ENCODE data around the gene RUNX1.
"Not testable (repeated sequence)": the region's sequence is repeated elsewhere in the genome, so short reads cannot be mapped to it uniquely, and the experiment has no call there.

Gene RUNX1

DNA sequence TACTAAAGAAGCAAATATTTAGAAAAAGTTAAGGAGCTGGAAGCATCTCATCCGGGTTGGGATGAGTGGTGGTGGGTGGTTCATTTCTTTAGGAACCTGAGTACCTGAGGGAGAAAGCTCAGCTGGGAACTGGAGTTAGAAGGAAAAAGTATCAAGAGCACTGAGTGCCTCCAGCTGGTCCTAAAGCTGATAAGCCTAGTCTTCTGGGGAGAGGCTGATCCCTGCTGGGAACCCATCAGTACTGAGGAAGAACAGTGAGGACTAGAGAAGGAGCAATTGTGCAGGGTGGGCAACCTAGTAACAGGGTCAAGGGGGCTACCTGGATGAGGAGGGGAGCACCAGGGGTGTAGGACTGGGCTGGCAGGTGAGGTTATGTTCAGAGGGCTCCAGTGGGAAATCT is 89.5 kb downstream of the RUNX1 start:
- Histone ChIP-seq H3K27me3 (ENCODE audit: insufficient read depth, low read length) (no peaks in the 10 kb centered on the region), H3K9me3 (ENCODE audit: insufficient read depth, low read depth, low read length) (no peaks in the 10 kb centered on the region), H3K4me3 (ENCODE audit: low read length) (no peak overlapping the region), H3K9ac (ENCODE audit: low read depth, low read length) (no peak overlapping the region), H3K27ac (ENCODE audit: low read length) (no peak overlapping the region), H3K36me3 (ENCODE audit: insufficient read depth, low read depth, low read length) (no peaks in the 10 kb centered on the region), H3K4me1 (ENCODE audit: insufficient read depth, low read length) (peaks cover 6% of the 10 kb centered on the region; the same call in 1 of the 2 replicates)

DNA sequence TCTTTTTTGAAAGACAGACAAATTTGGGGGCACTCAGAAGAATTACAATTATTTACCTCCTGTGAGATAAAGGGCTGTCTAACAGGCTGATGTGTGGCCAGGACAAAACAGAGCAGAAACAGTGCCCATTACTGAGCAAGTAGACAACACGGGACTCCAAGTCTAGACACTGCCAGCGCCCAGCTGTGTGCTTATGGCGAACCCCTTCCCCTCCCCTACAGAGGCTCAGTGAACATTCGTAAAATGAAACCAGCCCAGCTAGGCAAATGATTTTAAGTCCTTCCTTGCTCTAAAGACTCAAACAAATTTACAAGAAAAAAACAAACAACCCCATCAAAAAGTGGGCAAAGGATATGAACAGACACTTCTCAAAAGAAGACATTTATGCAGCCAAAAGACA is 91.1 kb downstream of the RUNX1 start:
- no peak overlapping the region for H3K9ac ChIP-seq (ENCODE audit: low read depth, low read length)
- peaks cover 6% of the 10 kb centered on the region; the same call in 1 of the 2 replicates for H3K4me1 ChIP-seq (ENCODE audit: insufficient read depth, low read length)
- H3K27me3 ChIP-seq (ENCODE audit: insufficient read depth, low read length), result no peaks in the 10 kb centered on the region
- H3K27ac ChIP-seq (ENCODE audit: low read length), result no peak overlapping the region
- H3K36me3 ChIP-seq (ENCODE audit: insufficient read depth, low read depth, low read length), result no peaks in the 10 kb centered on the region
- H3K9me3 ChIP-seq (ENCODE audit: insufficient read depth, low read depth, low read length), result no peaks in the 10 kb centered on the region
- no peak overlapping the region for H3K4me3 ChIP-seq (ENCODE audit: low read length)

DNA sequence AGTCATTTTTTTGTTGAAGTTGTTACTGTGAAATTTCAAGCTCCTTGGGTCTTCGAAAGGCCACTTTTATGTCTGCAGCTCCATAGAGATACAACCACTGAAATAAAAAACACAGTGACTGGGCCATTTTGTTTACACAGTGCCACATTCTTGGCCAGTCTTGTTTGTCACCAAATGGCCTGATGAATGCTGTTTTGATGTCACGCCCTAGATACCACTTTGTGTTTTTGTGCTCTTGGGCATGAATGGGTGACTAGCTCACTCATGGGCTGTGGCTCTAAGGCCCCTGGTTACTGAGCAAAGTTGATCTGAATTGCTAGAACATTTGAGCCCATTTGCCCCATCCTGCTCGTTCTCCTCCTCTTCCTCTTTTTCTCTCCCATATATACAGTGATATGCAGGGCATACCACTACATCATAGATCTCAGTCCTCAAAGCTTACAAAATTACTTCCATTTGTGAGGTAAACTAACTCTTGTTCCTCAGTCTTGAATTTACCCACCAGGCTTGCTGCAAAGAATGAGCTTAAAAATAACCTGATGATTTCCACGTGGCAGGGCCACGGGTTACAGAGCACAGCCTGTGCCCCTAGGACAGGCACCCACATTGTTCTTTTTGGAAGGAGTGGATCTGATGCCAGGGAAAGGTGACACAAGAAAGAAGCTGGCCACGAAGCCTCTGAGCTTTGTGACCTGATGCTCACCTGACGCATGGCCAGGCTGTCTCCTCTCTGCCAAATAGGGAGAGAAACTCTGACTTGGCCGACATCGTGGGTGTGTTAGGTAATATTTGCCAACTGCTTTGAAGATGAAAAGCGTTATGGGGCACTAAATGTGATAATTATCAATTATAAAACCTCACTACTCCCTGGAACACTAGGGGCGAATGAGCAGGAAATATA is 92.4 kb downstream of the RUNX1 start:
- no peaks in the 10 kb centered on the region for H3K9me3 ChIP-seq (ENCODE audit: insufficient read depth, low read depth, low read length)
- peaks cover 13% of the 10 kb centered on the region; the same call in 1 of the 2 replicates for H3K4me1 ChIP-seq (ENCODE audit: insufficient read depth, low read length)
- no peak overlapping the region for H3K4me3 ChIP-seq (ENCODE audit: low read length)
- H3K9ac ChIP-seq (ENCODE audit: low read depth, low read length), result no peak overlapping the region
- H3K27me3 ChIP-seq (ENCODE audit: insufficient read depth, low read length), result no peaks in the 10 kb centered on the region
- no peak overlapping the region for H3K27ac ChIP-seq (ENCODE audit: low read length)
- no peaks in the 10 kb centered on the region for H3K36me3 ChIP-seq (ENCODE audit: insufficient read depth, low read depth, low read length)

DNA sequence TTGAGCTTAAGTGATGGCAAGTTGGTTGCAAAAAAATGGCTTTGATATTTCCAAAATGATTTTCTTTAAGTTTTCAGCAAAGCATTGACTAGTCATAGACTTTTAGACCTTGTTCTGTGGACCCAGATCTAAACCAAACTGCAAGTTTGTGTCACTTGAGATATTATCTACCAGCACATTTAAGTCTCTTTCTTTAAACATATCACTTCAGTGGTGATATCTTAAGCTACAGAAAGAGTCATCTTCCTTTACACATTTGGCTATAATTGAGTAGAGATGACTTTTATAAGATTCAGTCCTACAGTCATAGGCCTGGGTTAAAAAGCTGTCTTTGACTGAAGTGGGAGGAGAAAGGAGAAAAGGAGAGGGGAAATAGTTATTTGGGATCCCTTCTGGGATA is 95.2 kb downstream of the RUNX1 start:
- Histone ChIP-seq H3K4me1 (ENCODE audit: insufficient read depth, low read length) (peaks cover 7% of the 10 kb centered on the region; the same call in 1 of the 2 replicates), H3K4me3 (ENCODE audit: low read length) (no peak overlapping the region), H3K27me3 (ENCODE audit: insufficient read depth, low read length) (no peaks in the 10 kb centered on the region), H3K9me3 (ENCODE audit: insufficient read depth, low read depth, low read length) (no peaks in the 10 kb centered on the region), H3K27ac (ENCODE audit: low read length) (no peak overlapping the region), H3K9ac (ENCODE audit: low read depth, low read length) (no peak overlapping the region), H3K36me3 (ENCODE audit: insufficient read depth, low read depth, low read length) (no peaks in the 10 kb centered on the region)

DNA sequence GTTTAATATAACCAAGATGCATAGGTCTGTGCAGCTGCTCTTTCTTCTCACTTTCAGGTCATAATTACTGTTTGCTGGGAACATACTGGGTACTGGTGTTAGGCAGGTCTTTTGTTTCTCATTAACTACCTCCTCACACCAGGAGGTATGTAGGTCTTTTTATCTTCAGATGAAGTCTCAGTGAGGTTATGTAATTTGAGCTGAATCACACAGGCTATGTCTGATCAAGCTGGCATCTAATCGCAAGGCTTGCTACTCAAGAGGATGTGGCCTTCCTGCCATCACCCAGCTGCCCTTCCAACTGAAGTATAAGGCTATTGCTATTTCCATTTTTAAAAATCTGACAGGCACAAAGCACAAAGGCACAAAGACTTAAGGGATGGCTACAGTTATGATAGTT is 96.4 kb downstream of the RUNX1 start:
- H3K9ac ChIP-seq (ENCODE audit: low read depth, low read length), result no peak overlapping the region
- H3K27ac ChIP-seq (ENCODE audit: low read length), result no peak overlapping the region
- H3K36me3 ChIP-seq (ENCODE audit: insufficient read depth, low read depth, low read length), result no peaks in the 10 kb centered on the region
- no peaks in the 10 kb centered on the region for H3K9me3 ChIP-seq (ENCODE audit: insufficient read depth, low read depth, low read length)
- no peaks in the 10 kb centered on the region for H3K27me3 ChIP-seq (ENCODE audit: insufficient read depth, low read length)
- H3K4me3 ChIP-seq (ENCODE audit: low read length), result no peak overlapping the region
- peaks cover 7% of the 10 kb centered on the region; the same call in 1 of the 2 replicates for H3K4me1 ChIP-seq (ENCODE audit: insufficient read depth, low read length)

DNA sequence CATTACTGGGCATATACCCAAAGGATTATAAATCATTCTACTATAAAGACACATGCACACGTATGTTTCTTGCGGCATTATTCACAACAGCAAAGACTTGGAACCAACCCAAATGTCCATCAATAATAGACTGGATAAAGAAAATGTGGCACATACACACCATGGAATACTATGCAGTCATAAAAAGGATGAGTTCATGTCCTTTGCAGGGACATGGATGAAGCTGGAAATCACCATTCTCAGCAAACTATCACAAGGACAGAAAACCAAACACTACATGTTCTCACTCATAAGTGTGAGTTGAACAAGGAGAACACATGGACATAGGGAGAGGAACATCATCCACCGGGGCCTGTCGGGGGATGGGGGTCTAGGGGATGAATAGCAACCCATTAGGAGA is 97.2 kb downstream of the RUNX1 start:
- H3K36me3 ChIP-seq (ENCODE audit: insufficient read depth, low read depth, low read length); H3K27me3 ChIP-seq (ENCODE audit: insufficient read depth, low read length); H3K27ac ChIP-seq (ENCODE audit: low read length): not testable (repeated sequence)

DNA sequence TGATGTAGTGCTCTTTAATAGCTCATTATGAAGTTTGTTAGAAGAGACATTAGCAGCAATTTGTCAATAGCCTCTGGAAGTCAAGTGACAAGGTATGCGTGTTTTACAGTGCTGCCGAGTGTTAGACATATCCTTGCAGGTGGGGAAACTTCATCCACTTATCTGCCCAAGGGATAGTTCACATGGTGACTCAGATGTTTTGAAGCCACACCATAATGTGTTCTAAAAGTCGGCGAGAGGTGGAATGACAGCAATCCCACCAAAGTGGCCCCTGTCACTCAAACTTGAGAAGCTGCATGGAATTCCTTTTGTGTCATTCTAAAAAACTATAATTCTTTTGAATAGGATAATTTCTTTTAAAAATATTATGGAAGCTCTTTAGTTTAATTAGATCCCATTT is 98.1 kb downstream of the RUNX1 start:
- Histone ChIP-seq H3K4me1 (ENCODE audit: insufficient read depth, low read length) (peaks cover 7% of the 10 kb centered on the region; the same call in 1 of the 2 replicates), H3K9ac (ENCODE audit: low read depth, low read length) (no peak overlapping the region), H3K27me3 (ENCODE audit: insufficient read depth, low read length) (no peaks in the 10 kb centered on the region), H3K9me3 (ENCODE audit: insufficient read depth, low read depth, low read length) (no peaks in the 10 kb centered on the region), H3K4me3 (ENCODE audit: low read length) (no peak overlapping the region), H3K27ac (ENCODE audit: low read length) (no peak overlapping the region), H3K36me3 (ENCODE audit: insufficient read depth, low read depth, low read length) (no peaks in the 10 kb centered on the region)

More for the DNA sequence above, 97.2 kb downstream of the RUNX1 start:
- H3K4me1 ChIP-seq (ENCODE audit: insufficient read depth, low read length); H3K9me3 ChIP-seq (ENCODE audit: insufficient read depth, low read depth, low read length); H3K9ac ChIP-seq (ENCODE audit: low read depth, low read length); H3K4me3 ChIP-seq (ENCODE audit: low read length): not testable (repeated sequence)

DNA sequence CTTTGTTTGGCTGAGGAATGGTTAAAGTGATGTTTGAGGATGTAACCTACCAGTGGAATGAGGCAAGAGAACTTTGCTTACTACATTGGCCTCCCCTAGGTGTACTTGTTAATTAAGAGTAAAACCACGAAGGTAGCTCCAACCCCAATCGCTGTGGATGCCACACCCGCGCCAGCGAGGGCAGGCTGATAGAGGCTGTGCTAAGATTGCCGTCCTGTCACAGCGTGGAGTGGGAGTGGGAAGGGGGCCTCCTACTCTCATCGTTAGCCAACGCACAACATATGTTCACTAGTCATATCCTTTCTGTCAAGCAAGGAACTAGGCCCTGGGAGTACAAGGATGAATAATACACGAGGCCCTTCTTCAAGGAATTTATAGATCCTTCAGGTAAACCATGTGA is 99.6 kb downstream of the RUNX1 start:
- Histone ChIP-seq H3K36me3 (ENCODE audit: insufficient read depth, low read depth, low read length) (no peaks in the 10 kb centered on the region), H3K9me3 (ENCODE audit: insufficient read depth, low read depth, low read length) (no peaks in the 10 kb centered on the region), H3K27ac (ENCODE audit: low read length) (no peak overlapping the region), H3K27me3 (ENCODE audit: insufficient read depth, low read length) (no peaks in the 10 kb centered on the region), H3K9ac (ENCODE audit: low read depth, low read length) (no peak overlapping the region), H3K4me1 (ENCODE audit: insufficient read depth, low read length) (peaks cover 7% of the 10 kb centered on the region; the same call in 1 of the 2 replicates), H3K4me3 (ENCODE audit: low read length) (no peak overlapping the region)

DNA sequence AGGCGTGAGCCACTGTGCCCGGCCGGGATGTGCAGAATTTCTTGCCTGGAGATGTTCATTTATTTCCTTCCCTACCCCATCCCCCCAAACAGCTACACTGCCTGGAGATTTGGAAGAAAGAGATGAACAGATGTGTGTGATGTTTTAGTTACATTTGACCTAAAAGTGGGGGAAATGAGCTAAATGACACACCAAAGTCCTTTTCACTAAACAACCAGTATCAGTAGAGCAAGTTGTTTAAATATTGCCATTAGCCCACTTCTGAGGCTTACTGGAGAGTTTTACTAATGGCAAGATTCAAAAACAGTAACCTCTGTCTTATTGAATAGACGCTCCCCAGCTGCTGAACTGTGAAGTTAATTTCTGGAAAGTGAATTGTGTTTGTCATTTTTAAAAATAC is 100.1 kb downstream of the RUNX1 start:
- Histone ChIP-seq H3K27ac (ENCODE audit: low read length) (no peak overlapping the region), H3K27me3 (ENCODE audit: insufficient read depth, low read length) (no peaks in the 10 kb centered on the region)

DNA sequence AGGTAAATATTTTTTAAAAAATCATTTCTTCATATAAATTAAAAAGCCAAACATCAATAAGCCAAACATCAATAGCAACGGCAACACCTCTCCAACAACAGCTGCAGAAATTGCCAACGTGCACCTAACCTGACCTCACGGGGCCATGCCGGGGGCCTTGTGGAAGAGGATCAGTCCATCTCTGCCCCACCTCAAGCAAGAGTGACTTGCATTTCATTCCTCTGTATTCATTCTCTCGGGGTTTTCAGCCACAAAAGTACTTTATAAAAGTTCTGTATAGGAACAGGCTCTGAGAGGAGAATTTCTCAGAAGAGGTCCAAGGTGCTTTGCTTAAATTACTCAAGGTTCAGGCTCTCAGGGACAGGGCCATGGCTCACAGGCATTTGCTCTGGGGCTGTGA is 100.9 kb downstream of the RUNX1 start:
- Histone ChIP-seq H3K27me3 (ENCODE audit: insufficient read depth, low read length) (no peaks in the 10 kb centered on the region), H3K4me3 (ENCODE audit: low read length) (no peak overlapping the region), H3K9me3 (ENCODE audit: insufficient read depth, low read depth, low read length) (no peaks in the 10 kb centered on the region), H3K27ac (ENCODE audit: low read length) (no peak overlapping the region), H3K36me3 (ENCODE audit: insufficient read depth, low read depth, low read length) (no peaks in the 10 kb centered on the region), H3K9ac (ENCODE audit: low read depth, low read length) (no peak overlapping the region), H3K4me1 (ENCODE audit: insufficient read depth, low read length) (peaks cover 7% of the 10 kb centered on the region; the same call in 1 of the 2 replicates)

More for the DNA sequence above, 100.1 kb downstream of the RUNX1 start:
- Histone ChIP-seq H3K36me3 (ENCODE audit: insufficient read depth, low read depth, low read length) (no peaks in the 10 kb centered on the region), H3K9me3 (ENCODE audit: insufficient read depth, low read depth, low read length) (no peaks in the 10 kb centered on the region), H3K9ac (ENCODE audit: low read depth, low read length) (no peak overlapping the region), H3K4me3 (ENCODE audit: low read length) (no peak overlapping the region), H3K4me1 (ENCODE audit: insufficient read depth, low read length) (peaks cover 7% of the 10 kb centered on the region; the same call in 1 of the 2 replicates)

DNA sequence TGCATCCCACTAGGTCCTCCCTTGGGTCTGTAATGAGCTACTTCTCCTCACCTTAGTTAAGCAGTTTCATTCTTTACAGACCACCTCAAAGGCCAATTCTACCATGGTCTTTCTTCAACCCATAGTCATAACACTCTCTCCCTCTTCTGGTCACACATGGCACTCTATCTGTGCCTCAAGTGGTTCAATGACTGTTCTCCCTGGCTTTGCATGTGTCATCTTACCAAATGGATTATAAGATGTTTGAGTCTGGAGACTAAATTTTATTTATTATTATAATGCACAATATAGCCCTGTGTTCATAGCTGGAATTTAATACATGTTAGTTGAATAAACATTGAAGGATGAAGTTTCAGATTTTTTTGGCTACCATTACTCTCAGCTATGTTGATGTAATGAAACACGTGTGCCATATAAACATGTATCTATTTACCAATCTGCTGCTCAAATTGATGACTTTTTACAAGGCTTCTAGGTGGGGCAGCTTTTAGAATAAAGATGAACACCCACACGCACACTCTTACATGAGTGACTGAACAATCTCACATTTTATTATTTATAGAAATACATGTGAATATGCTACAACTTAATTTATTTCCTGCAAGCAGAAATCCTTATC is 102.1 kb downstream of the RUNX1 start:
- H3K27me3 ChIP-seq (ENCODE audit: insufficient read depth, low read length), result no peaks in the 10 kb centered on the region

DNA sequence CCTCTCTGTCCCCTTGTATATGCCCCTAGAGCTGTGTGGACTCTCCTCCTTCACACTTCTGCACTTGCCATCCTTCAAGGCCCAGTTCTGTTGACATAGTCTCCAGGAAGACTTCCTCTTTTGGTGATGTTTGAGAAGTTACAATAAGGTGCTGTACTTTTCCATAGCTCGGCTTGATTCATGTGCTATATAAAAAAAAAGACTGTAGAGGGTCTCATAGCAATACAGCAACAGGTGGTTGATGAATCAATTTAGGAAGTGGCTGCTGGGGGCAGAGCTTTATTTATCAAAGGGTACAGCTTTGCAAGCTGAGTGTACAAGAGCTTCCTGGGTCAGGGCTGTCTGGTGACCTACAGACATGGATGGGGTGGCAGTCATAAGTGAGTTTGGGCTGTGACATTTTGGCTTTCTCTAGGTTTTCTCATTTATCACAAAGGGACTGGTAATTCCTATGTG is 102.7 kb downstream of the RUNX1 start:
- Histone ChIP-seq H3K9me3 (ENCODE audit: insufficient read depth, low read depth, low read length) (no peaks in the 10 kb centered on the region), H3K27ac (ENCODE audit: low read length) (no peak overlapping the region), H3K9ac (ENCODE audit: low read depth, low read length) (no peak overlapping the region), H3K36me3 (ENCODE audit: insufficient read depth, low read depth, low read length) (no peaks in the 10 kb centered on the region), H3K4me1 (ENCODE audit: insufficient read depth, low read length) (no peaks in the 10 kb centered on the region), H3K27me3 (ENCODE audit: insufficient read depth, low read length) (no peaks in the 10 kb centered on the region), H3K4me3 (ENCODE audit: low read length) (no peak overlapping the region)

More for the DNA sequence above, 102.1 kb downstream of the RUNX1 start:
- no peak overlapping the region for H3K9ac ChIP-seq (ENCODE audit: low read depth, low read length)
- H3K4me1 ChIP-seq (ENCODE audit: insufficient read depth, low read length), result no peaks in the 10 kb centered on the region
- H3K4me3 ChIP-seq (ENCODE audit: low read length), result no peak overlapping the region
- no peak overlapping the region for H3K27ac ChIP-seq (ENCODE audit: low read length)
- H3K36me3 ChIP-seq (ENCODE audit: insufficient read depth, low read depth, low read length), result no peaks in the 10 kb centered on the region
- no peaks in the 10 kb centered on the region for H3K9me3 ChIP-seq (ENCODE audit: insufficient read depth, low read depth, low read length)
